Measurements from ENCODE around the gene FAM222A. TPM values are rescaled to one million over a fixed set of nuclear protein-coding genes. Genes with fewer than 3 reads are reported as not detected.

Gene FAM222A
- polyA plus RNA-seq (2013, experiment 1 of 2), result 5.4 TPM
- polyA plus RNA-seq (2013, experiment 2 of 2), result 4.8 TPM

DNA sequence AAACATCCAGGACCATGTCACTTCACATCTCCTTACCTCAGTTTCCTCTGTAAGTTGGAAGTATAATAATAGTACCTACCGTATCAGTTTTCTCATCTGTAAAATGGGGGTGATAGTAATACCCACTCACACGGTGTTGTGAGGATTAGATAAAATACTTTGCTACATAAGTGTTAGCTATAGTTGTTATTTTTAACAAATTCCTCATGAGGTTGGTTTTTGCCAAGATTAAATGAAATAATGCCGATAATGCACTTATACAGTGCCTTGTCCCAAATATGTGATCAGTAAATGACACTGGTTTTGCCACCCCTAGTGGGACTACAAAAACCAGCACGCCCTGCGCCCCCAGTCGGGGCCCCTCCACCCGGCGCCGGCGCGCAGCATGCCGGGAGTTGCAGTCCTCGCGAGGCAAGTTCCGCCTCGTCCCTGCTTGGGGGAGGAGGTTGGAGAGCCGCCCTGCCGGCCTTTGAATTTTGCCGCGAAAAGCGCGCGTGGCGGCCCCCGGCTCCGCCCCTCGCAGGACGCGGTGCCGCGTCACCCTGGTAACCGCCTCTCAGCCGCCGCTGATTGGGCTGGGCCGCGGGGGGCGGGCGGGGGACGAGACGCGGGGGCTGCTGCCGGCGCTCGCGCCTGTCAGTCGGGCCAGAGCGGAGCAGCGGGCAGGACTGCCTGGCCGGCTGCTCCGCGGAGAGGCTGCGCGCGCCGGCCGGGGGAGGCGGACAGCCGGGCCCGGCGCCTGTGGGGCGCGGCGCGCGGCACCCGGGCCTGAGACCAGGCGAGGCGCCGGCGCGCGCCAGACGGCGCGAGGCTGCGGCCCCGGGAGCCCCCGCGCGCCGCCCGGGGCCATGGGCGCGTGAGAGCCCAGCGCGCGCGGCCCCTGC is at the start of gene FAM222A:
FAM222A (plus strand) TSS at position 639 of the 884 bp plus-strand sequence. CDS start 30,322 bp downstream, outside the sequence.
- H3K56ac ChIP-seq (ENCODE audit: low read length), result peak within 1 kb of the TSS; percentile 85
- no peak within 1 kb of the TSS for H2BK5ac ChIP-seq (ENCODE audit: low read length)
- no peaks in the 10 kb centered on the region for H3K27me3 ChIP-seq (ENCODE audit: insufficient read depth, low read length, poor library complexity)
- H4K8ac ChIP-seq (ENCODE audit: low read depth, low read length), result no peak within 1 kb of the TSS
- H3K27ac ChIP-seq (ENCODE audit: low read depth, low read length), result peak within 1 kb of the TSS; percentile 19
- H3K79me1 ChIP-seq (ENCODE audit: low read length), result peaks cover 8% of the 10 kb centered on the region
- no peak within 1 kb of the TSS for H2AK5ac ChIP-seq (ENCODE audit: low read length)
- peak within 1 kb of the TSS; percentile 74 for H3K9ac ChIP-seq (ENCODE audit: low read length)
- no peaks in the 10 kb centered on the region for H3K79me2 ChIP-seq (ENCODE audit: control insufficient read depth, insufficient read depth, low read length)
- peak within 1 kb of the TSS; percentile 53 for H3K4me2 ChIP-seq (ENCODE audit: low read length)
- no peak within 1 kb of the TSS for H4K5ac ChIP-seq (ENCODE audit: low read length)
- H3K18ac ChIP-seq (ENCODE audit: low read length), result peak within 1 kb of the TSS; percentile 25
- H3K4ac ChIP-seq (ENCODE audit: low read depth, low read length), result no peak within 1 kb of the TSS
- H3K36me3 ChIP-seq (ENCODE audit: control insufficient read depth, insufficient read depth, low read length), result no peaks in the 10 kb centered on the region
- peak; percentile 99 for DNase-seq
- no CpG with 5 or more reads among the region's 88 CpGs for WGBS (ENCODE audit: extremely low coverage, insufficient coverage, low lambda C conversion rate)
- no peak within 1 kb of the TSS for H2BK15ac ChIP-seq (replicated peaks; ENCODE audit: low read depth)
- H2BK120ac ChIP-seq (ENCODE audit: low read depth, low read length), result no peak within 1 kb of the TSS
- peak within 1 kb of the TSS; percentile 51 for H3K23ac ChIP-seq (ENCODE audit: low read length)
- H3K4me3 ChIP-seq (ENCODE audit: low read length), result peak within 1 kb of the TSS; percentile 37
- H3K4me1 ChIP-seq (ENCODE audit: control insufficient read depth, low read depth, low read length), result peaks cover 14% of the 10 kb centered on the region

DNA sequence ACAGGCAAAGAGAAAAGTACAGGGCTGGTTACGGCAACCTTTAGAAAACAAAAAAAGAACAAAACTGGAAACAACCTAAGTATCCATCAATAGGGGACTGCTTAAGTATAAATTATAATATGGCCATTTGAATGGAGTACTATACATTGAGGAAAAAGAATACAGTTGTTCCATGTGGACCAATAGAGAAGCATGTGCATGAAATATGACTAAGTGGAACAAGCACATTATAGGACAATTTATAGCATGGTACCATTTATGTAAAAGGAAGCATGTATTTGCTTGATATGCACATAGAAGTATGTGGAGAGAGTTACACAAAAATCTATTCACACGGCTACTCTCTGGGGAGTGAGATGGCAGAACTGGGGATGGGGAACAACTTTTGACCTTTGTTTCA is 49.2 kb upstream of the FAM222A start:
- DNase-seq, result no peak
- Histone ChIP-seq H3K79me2 (ENCODE audit: control insufficient read depth, insufficient read depth, low read length) (no peaks in the 10 kb centered on the region), H3K18ac (ENCODE audit: low read length) (no peak overlapping the region), H2BK5ac (ENCODE audit: low read length) (no peak overlapping the region), H3K4ac (ENCODE audit: low read depth, low read length) (no peak overlapping the region), H3K23ac (ENCODE audit: low read length) (no peak overlapping the region), H3K56ac (ENCODE audit: low read length) (no peak overlapping the region), H2BK120ac (ENCODE audit: low read depth, low read length) (no peak overlapping the region), H3K9ac (ENCODE audit: low read length) (no peak overlapping the region), H3K4me1 (ENCODE audit: control insufficient read depth, low read depth, low read length) (no peaks in the 10 kb centered on the region), H3K36me3 (ENCODE audit: control insufficient read depth, insufficient read depth, low read length) (no peaks in the 10 kb centered on the region), H3K4me2 (ENCODE audit: low read length) (no peak overlapping the region), H3K27me3 (ENCODE audit: insufficient read depth, low read length, poor library complexity) (no peaks in the 10 kb centered on the region), H3K27ac (ENCODE audit: low read depth, low read length) (no peak overlapping the region), H3K79me1 (ENCODE audit: low read length) (no peaks in the 10 kb centered on the region), H3K4me3 (ENCODE audit: low read length) (no peak overlapping the region), H4K5ac (ENCODE audit: low read length) (no peak overlapping the region), H2AK5ac (ENCODE audit: low read length) (no peak overlapping the region), H4K8ac (ENCODE audit: low read depth, low read length) (no peak overlapping the region), H2BK15ac (replicated peaks; ENCODE audit: low read depth) (no peak overlapping the region)
- WGBS (ENCODE audit: extremely low coverage, insufficient coverage, low lambda C conversion rate), result no CpG with 5 or more reads among the region's 2 CpGs

DNA sequence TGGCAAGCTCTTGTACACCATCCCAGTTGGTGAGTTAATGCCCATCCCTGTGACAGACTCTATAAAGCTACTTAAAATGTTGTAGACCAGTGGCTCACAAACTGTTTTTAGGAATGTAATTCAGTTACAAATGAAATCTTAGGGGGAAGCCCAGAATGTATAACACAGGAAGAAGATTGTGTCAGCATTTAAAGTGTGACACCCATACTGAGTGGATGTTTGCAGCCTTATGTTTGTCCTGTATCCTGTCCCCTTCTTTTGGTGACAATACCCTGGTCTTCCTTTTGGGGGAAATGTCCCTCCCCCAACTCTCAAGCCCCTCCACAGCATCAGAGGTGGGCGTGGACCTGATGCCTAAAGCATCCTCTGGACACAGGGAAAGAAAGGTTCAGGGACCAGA is 47.6 kb upstream of the FAM222A start:
- Histone ChIP-seq H2BK120ac (ENCODE audit: low read depth, low read length) (no peak overlapping the region), H3K23ac (ENCODE audit: low read length) (no peak overlapping the region), H3K4me1 (ENCODE audit: control insufficient read depth, low read depth, low read length) (peaks cover 2% of the 10 kb centered on the region), H3K36me3 (ENCODE audit: control insufficient read depth, insufficient read depth, low read length) (no peaks in the 10 kb centered on the region), H4K8ac (ENCODE audit: low read depth, low read length) (no peak overlapping the region), H2BK5ac (ENCODE audit: low read length) (no peak overlapping the region), H3K9ac (ENCODE audit: low read length) (no peak overlapping the region), H3K56ac (ENCODE audit: low read length) (no peak overlapping the region), H3K4me3 (ENCODE audit: low read length) (no peak overlapping the region), H2AK5ac (ENCODE audit: low read length) (no peak overlapping the region), H3K4ac (ENCODE audit: low read depth, low read length) (no peak overlapping the region), H3K4me2 (ENCODE audit: low read length) (no peak overlapping the region), H4K5ac (ENCODE audit: low read length) (no peak overlapping the region), H3K18ac (ENCODE audit: low read length) (no peak overlapping the region), H3K79me1 (ENCODE audit: low read length) (no peaks in the 10 kb centered on the region), H3K79me2 (ENCODE audit: control insufficient read depth, insufficient read depth, low read length) (no peaks in the 10 kb centered on the region), H3K27ac (ENCODE audit: low read depth, low read length) (no peak overlapping the region), H3K27me3 (ENCODE audit: insufficient read depth, low read length, poor library complexity) (no peaks in the 10 kb centered on the region), H2BK15ac (replicated peaks; ENCODE audit: low read depth) (no peak overlapping the region)
- WGBS (ENCODE audit: extremely low coverage, insufficient coverage, low lambda C conversion rate), result no CpG with 5 or more reads among the region's 1 CpG
- no peak for DNase-seq

GRCh38 chr12:109670731-109671130 is 42.9 kb upstream of the FAM222A start:
- no peak overlapping the region for H2BK5ac ChIP-seq (ENCODE audit: low read length)
- H4K5ac ChIP-seq (ENCODE audit: low read length), result no peak overlapping the region
- H3K79me2 ChIP-seq (ENCODE audit: control insufficient read depth, insufficient read depth, low read length), result no peaks in the 10 kb centered on the region
- H3K9ac ChIP-seq (ENCODE audit: low read length), result no peak overlapping the region
- H3K79me1 ChIP-seq (ENCODE audit: low read length), result no peaks in the 10 kb centered on the region
- H2BK15ac ChIP-seq (replicated peaks; ENCODE audit: low read depth), result no peak overlapping the region
- H3K56ac ChIP-seq (ENCODE audit: low read length), result peak overlapping the region; percentile 9
- no peak overlapping the region for H3K18ac ChIP-seq (ENCODE audit: low read length)
- WGBS (ENCODE audit: extremely low coverage, insufficient coverage, low lambda C conversion rate), result no CpG with 5 or more reads among the region's 10 CpGs
- H3K4me2 ChIP-seq (ENCODE audit: low read length), result no peak overlapping the region
- no peak overlapping the region for H3K4ac ChIP-seq (ENCODE audit: low read depth, low read length)
- no peak overlapping the region for H2AK5ac ChIP-seq (ENCODE audit: low read length)
- H2BK120ac ChIP-seq (ENCODE audit: low read depth, low read length), result no peak overlapping the region
- H3K4me3 ChIP-seq (ENCODE audit: low read length), result no peak overlapping the region
- no peaks in the 10 kb centered on the region for H3K27me3 ChIP-seq (ENCODE audit: insufficient read depth, low read length, poor library complexity)
- no peak overlapping the region for H3K27ac ChIP-seq (ENCODE audit: low read depth, low read length)
- no peak overlapping the region for H4K8ac ChIP-seq (ENCODE audit: low read depth, low read length)
- DNase-seq, result no peak
- peaks cover 2% of the 10 kb centered on the region for H3K4me1 ChIP-seq (ENCODE audit: control insufficient read depth, low read depth, low read length)
- no peaks in the 10 kb centered on the region for H3K36me3 ChIP-seq (ENCODE audit: control insufficient read depth, insufficient read depth, low read length)
- H3K23ac ChIP-seq (ENCODE audit: low read length), result no peak overlapping the region

DNA sequence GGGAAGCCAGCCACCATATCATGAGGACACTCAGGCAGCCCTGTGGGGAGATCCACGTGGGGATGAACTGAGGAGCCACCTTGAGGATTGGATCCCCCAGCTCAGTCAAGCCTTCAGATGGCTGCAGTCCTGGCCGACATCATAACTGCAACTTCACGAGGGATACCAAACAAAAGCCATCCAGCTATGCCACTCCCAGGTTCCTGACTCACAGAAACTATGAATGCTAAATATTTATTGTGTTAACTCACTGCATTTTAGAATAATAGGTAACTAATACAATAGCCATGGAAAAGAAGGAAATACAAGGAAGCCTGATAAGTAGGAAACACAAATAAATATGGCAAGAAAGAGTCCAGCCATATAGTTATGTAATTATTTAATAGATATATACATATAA is 42.1 kb upstream of the FAM222A start:
- Histone ChIP-seq H2AK5ac (ENCODE audit: low read length) (no peak overlapping the region), H3K56ac (ENCODE audit: low read length) (no peak overlapping the region), H3K36me3 (ENCODE audit: control insufficient read depth, insufficient read depth, low read length) (no peaks in the 10 kb centered on the region), H4K5ac (ENCODE audit: low read length) (no peak overlapping the region), H3K79me1 (ENCODE audit: low read length) (no peaks in the 10 kb centered on the region), H2BK15ac (replicated peaks; ENCODE audit: low read depth) (no peak overlapping the region), H3K79me2 (ENCODE audit: control insufficient read depth, insufficient read depth, low read length) (no peaks in the 10 kb centered on the region), H2BK5ac (ENCODE audit: low read length) (no peak overlapping the region), H3K18ac (ENCODE audit: low read length) (no peak overlapping the region), H3K4me2 (ENCODE audit: low read length) (no peak overlapping the region), H3K27me3 (ENCODE audit: insufficient read depth, low read length, poor library complexity) (no peaks in the 10 kb centered on the region), H3K4ac (ENCODE audit: low read depth, low read length) (no peak overlapping the region), H3K9ac (ENCODE audit: low read length) (no peak overlapping the region), H2BK120ac (ENCODE audit: low read depth, low read length) (no peak overlapping the region), H4K8ac (ENCODE audit: low read depth, low read length) (no peak overlapping the region), H3K4me1 (ENCODE audit: control insufficient read depth, low read depth, low read length) (peaks cover 2% of the 10 kb centered on the region), H3K4me3 (ENCODE audit: low read length) (no peak overlapping the region), H3K27ac (ENCODE audit: low read depth, low read length) (no peak overlapping the region), H3K23ac (ENCODE audit: low read length) (no peak overlapping the region)
- no peak for DNase-seq
- WGBS (ENCODE audit: extremely low coverage, insufficient coverage, low lambda C conversion rate), result no CpG with 5 or more reads among the region's 3 CpGs

Data from mesendoderm (in vitro differentiated cells).